GM23338 (cell line): ENCODE results near the gene KCNMB2. TPM values are rescaled to one million over a fixed set of nuclear protein-coding genes. Genes with fewer than 3 reads are reported as not detected.

Experiments
- ATAC-seq: fragments of 200-7000 bp; cut with Tn5 transposase; 3 replicates; pipeline ENCODE4 v1.9.1; 2020
- DNase-seq: peaks from one replicate; pipeline ENCODE4 v3.0.0-alpha.2; 2015; ENCODE audit warnings: low spot score
- H2AFZ ChIP-seq: fragments of 200-600 bp; sonication (generic); 2 replicates; pipeline ENCODE4 v1.8.0; 2016; ENCODE audit warnings: antibody characterized with exemption, mild to moderate bottlenecking, moderate library complexity
- H3F3A ChIP-seq: fragments of 200-600 bp; sonication (generic); replicated peaks from 2 replicates; pipeline ENCODE4 v1.8.0; 2017; ENCODE audit warnings: antibody characterized with exemption, mixed run types, low read depth
- H3K27ac ChIP-seq: fragments of 200-600 bp; sonication (generic); 2 replicates; pipeline ENCODE4 v1.6.1; 2016; ENCODE audit warnings: low read depth
- H3K27me3 ChIP-seq: fragments of 200-600 bp; sonication (generic); 2 replicates; pipeline ENCODE4 v1.8.0; 2016; ENCODE audit warnings: mild to moderate bottlenecking, mixed run types, moderate library complexity; ENCODE audit not compliant: insufficient read depth
- H3K36me3 ChIP-seq: fragments of 200-600 bp; sonication (generic); 2 replicates; pipeline ENCODE4 v1.8.0; 2016; ENCODE audit warnings: mild to moderate bottlenecking; ENCODE audit not compliant: insufficient read depth
- H3K4me1 ChIP-seq: fragments of 200-600 bp; sonication (generic); 2 replicates; pipeline ENCODE4 v1.8.0; 2016; ENCODE audit warnings: mild to moderate bottlenecking, moderate library complexity; ENCODE audit not compliant: insufficient read depth
- H3K4me2 ChIP-seq: fragments of 200-600 bp; sonication (generic); 2 replicates; pipeline ENCODE4 v1.7.1; 2017; ENCODE audit warnings: mixed run types
- H3K4me3 ChIP-seq: fragments of 200-600 bp; sonication (generic); 2 replicates; pipeline ENCODE4 v1.6.1; 2016; ENCODE audit warnings: mixed run types
- H3K79me2 ChIP-seq: fragments of 200-600 bp; sonication (generic); replicated peaks from 2 replicates; pipeline ENCODE4 v1.8.0; 2017; ENCODE audit warnings: mild to moderate bottlenecking; ENCODE audit not compliant: insufficient read depth
- H3K9me2 ChIP-seq: fragments of 200-600 bp; sonication (generic); 2 replicates; pipeline ENCODE4 v1.8.0; 2017; ENCODE audit not compliant: insufficient read depth
- H4K20me1 ChIP-seq: fragments of 200-600 bp; sonication (generic); replicated peaks from 2 replicates; pipeline ENCODE4 v1.8.0; 2017; ENCODE audit warnings: mild to moderate bottlenecking; ENCODE audit not compliant: insufficient read depth
- H3K27ac Mint-ChIP-seq: 2 replicates; pipeline ENCODE4 v1.8.0; 2020; ENCODE audit warnings: inconsistent platforms, mild to moderate bottlenecking, moderate library complexity, mixed read lengths
- H3K27me3 Mint-ChIP-seq: 3 replicates; pipeline ENCODE4 v1.8.0; 2022; ENCODE audit warnings: low read depth, mild to moderate bottlenecking, moderate library complexity, mixed read lengths, inconsistent platforms; ENCODE audit not compliant: insufficient read depth, poor library complexity
- H3K36me3 Mint-ChIP-seq: 3 replicates; pipeline ENCODE4 v1.8.0; 2021; ENCODE audit warnings: low read depth, mild to moderate bottlenecking, inconsistent platforms, moderate library complexity, mixed read lengths
- H3K4me1 Mint-ChIP-seq: 3 replicates; pipeline ENCODE4 v1.8.0; 2020; ENCODE audit warnings: mild to moderate bottlenecking, inconsistent platforms, mixed read lengths
- H3K4me3 Mint-ChIP-seq: 3 replicates; pipeline ENCODE4 v1.8.0; 2021; ENCODE audit warnings: moderate library complexity, mild to moderate bottlenecking, inconsistent platforms, mixed read lengths
- H3K9me3 Mint-ChIP-seq: 3 replicates; pipeline ENCODE4 v1.8.0; 2020; ENCODE audit warnings: moderate library complexity, mild to moderate bottlenecking, inconsistent platforms, mixed read lengths
- CREB1 ChIP-seq: fragments of 250-450 bp; sonication (Bioruptor Pico); IDR thresholded peaks from 2 replicates; pipeline ENCODE4 v1.5.0; 2020; ENCODE audit warnings: low read depth, mild to moderate bottlenecking, moderate library complexity
- EZH2 ChIP-seq: fragments of 200-600 bp; sonication (generic); IDR thresholded peaks from one replicate; pipeline ENCODE4 v1.8.0; 2017; ENCODE audit warnings: antibody characterized with exemption, mild to moderate bottlenecking, low read depth; ENCODE audit not compliant: unreplicated experiment
- EZH2phosphoT487 ChIP-seq: fragments of 200-600 bp; sonication (generic); IDR thresholded peaks from one replicate; pipeline ENCODE4 v1.8.1; 2018; ENCODE audit warnings: antibody characterized with exemption; ENCODE audit not compliant: unreplicated experiment
- JUNB ChIP-seq: IDR thresholded peaks from one replicate; pipeline ENCODE4 v1.6.1; 2016; ENCODE audit warnings: antibody characterized with exemption; ENCODE audit not compliant: unreplicated experiment
- NANOG ChIP-seq: IDR thresholded peaks from 2 replicates; pipeline ENCODE4 v1.6.1; 2016; ENCODE audit warnings: antibody characterized with exemption, borderline replicate concordance
- POLR2AphosphoS5 ChIP-seq: IDR thresholded peaks from 2 replicates; pipeline ENCODE4 v1.6.1; 2016; ENCODE audit warnings: antibody characterized with exemption, low read depth
- STAT1 ChIP-seq: IDR thresholded peaks from one replicate; pipeline ENCODE4 v1.6.1; 2016; ENCODE audit warnings: antibody characterized with exemption; ENCODE audit not compliant: unreplicated experiment
- ZNF114 ChIP-seq: fragments of 250-450 bp; sonication (Bioruptor Pico); IDR thresholded peaks from 2 replicates; pipeline ENCODE4 v1.5.0; 2020; ENCODE audit warnings: mild to moderate bottlenecking, moderate library complexity
- ZNF331 ChIP-seq: fragments of 250-450 bp; sonication (Bioruptor Pico); IDR thresholded peaks from 2 replicates; pipeline ENCODE4 v1.5.0; 2020; ENCODE audit warnings: low read depth, mild to moderate bottlenecking, moderate library complexity
- ZNF462 ChIP-seq: fragments of 250-450 bp; sonication (Bioruptor Pico); IDR thresholded peaks from 2 replicates; pipeline ENCODE4 v1.5.0; 2020; ENCODE audit warnings: mild to moderate bottlenecking, moderate library complexity
- polyA plus RNA-seq: library from polyadenylated mRNA; unstranded; fragments of >200 nt; fragmentation: Nextera tagmentation; extraction: Ambion mirVana; gene quantifications from 2 replicates; pipeline ENCODE4 v1.2.1, GENCODE V29; 2016
- total RNA-seq: library from RNA; depleted of rRNA; stranded (reverse); fragments of >200 nt; shearing (Covaris generic); gene quantifications from 2 replicates; pipeline ENCODE4 v1.2.3, GENCODE V29; 2014
- TF ChIP-seq, protein P1 (sequence below): IDR thresholded peaks from one replicate; pipeline ENCODE4 v1.6.1; 2018; ENCODE audit warnings: antibody characterized with exemption; ENCODE audit not compliant: unreplicated experiment
- TF ChIP-seq, protein P2 (sequence below), 2 experiments: fragments of 200-600 bp in 1 of 2; sonication (generic) in 1 of 2; conservative IDR thresholded peaks; 2 replicates each; pipeline versions ENCODE4 v1.5.1 to v1.6.1; 2016 to 2017; ENCODE audit warnings: antibody characterized with exemption in 2 of 2, low read depth in 2 of 2, mild to moderate bottlenecking in 2 of 2, moderate library complexity in 1 of 2
- TF ChIP-seq, protein P3 (sequence below): IDR thresholded peaks from 2 replicates; pipeline ENCODE4 v1.6.1; 2016; ENCODE audit warnings: antibody characterized with exemption

KCNMB2 gene
- total and polyA plus RNA-seq, 2 experiments from 2014 or later: 0.53 TPM; not detected in 1

DNA sequence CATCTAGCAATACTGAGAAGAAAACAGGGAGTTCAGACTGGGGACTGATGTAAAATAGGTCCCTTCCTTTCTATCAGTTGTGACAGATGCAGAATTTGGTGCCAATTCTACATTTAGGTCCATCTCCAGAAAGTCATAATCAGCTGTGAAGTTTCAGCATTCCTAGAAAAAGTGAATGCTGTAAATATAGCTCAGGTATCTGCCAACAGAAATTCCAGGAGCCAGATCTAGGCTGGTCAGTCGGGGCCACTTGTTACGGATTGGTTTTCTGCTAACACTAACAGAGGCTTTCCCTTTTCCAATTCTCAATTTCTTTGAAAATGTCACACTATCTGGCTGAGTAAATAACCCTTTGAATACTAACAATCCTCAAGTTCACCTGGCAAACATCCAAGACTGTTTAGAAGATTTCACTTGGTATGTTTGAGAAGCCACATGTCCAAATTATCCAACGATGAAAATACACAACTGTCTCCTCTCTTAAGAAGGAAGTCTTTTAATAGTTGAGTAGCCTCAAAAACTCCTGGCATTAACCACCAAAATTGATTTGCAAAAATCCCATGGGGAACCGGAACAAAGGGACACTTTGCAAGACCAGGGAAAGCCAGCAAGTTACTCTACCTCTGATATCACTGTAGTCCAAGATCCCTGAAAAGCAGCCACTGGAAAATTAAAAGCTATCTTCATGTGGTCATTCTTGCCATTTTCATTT is 313.1 kb downstream of the KCNMB2 start:
- Histone ChIP-seq H4K20me1 (no peaks in the 10 kb centered on the region), H3K4me3 (no peak overlapping the region), H3F3A (no peaks in the 10 kb centered on the region), H3K36me3 (no peaks in the 10 kb centered on the region), H3K27ac (no peak overlapping the region), H3K79me2 (no peaks in the 10 kb centered on the region; the same call in 1 of the 2 replicates), H3K4me1 (peaks cover 12% of the 10 kb centered on the region), H3K9me2 (no peaks in the 10 kb centered on the region), H3K27me3 (no peaks in the 10 kb centered on the region), H3K4me2 (peak overlapping the region; percentile 33; the same call in 1 of the 2 replicates), H2AFZ (no peak overlapping the region)
- Mint-ChIP-seq H3K9me3 (no peaks in the 10 kb centered on the region), H3K36me3 (no peaks in the 10 kb centered on the region), H3K4me1 (peaks cover 17% of the 10 kb centered on the region; the same call in 2 of the 3 replicates), H3K4me3 (no peak overlapping the region), H3K27ac (no peak overlapping the region), H3K27me3 (peaks cover under 1% of the 10 kb centered on the region)
- no peak for ATAC-seq
- TF ChIP-seq STAT1 (no peak), JUNB (no peak), NANOG (no peak), ZNF331 (CRISPR knock-in tag) (no peak), ZNF114 (CRISPR knock-in tag) (no peak), CREB1 (no peak), ZNF462 (no peak), EZH2 (no peak), POLR2AphosphoS5 (no peak), EZH2phosphoT487 (no peak)
- TF ChIP-seq, protein P1, sequence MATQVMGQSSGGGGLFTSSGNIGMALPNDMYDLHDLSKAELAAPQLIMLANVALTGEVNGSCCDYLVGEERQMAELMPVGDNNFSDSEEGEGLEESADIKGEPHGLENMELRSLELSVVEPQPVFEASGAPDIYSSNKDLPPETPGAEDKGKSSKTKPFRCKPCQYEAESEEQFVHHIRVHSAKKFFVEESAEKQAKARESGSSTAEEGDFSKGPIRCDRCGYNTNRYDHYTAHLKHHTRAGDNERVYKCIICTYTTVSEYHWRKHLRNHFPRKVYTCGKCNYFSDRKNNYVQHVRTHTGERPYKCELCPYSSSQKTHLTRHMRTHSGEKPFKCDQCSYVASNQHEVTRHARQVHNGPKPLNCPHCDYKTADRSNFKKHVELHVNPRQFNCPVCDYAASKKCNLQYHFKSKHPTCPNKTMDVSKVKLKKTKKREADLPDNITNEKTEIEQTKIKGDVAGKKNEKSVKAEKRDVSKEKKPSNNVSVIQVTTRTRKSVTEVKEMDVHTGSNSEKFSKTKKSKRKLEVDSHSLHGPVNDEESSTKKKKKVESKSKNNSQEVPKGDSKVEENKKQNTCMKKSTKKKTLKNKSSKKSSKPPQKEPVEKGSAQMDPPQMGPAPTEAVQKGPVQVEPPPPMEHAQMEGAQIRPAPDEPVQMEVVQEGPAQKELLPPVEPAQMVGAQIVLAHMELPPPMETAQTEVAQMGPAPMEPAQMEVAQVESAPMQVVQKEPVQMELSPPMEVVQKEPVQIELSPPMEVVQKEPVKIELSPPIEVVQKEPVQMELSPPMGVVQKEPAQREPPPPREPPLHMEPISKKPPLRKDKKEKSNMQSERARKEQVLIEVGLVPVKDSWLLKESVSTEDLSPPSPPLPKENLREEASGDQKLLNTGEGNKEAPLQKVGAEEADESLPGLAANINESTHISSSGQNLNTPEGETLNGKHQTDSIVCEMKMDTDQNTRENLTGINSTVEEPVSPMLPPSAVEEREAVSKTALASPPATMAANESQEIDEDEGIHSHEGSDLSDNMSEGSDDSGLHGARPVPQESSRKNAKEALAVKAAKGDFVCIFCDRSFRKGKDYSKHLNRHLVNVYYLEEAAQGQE: no peak
- TF ChIP-seq, protein P2, sequence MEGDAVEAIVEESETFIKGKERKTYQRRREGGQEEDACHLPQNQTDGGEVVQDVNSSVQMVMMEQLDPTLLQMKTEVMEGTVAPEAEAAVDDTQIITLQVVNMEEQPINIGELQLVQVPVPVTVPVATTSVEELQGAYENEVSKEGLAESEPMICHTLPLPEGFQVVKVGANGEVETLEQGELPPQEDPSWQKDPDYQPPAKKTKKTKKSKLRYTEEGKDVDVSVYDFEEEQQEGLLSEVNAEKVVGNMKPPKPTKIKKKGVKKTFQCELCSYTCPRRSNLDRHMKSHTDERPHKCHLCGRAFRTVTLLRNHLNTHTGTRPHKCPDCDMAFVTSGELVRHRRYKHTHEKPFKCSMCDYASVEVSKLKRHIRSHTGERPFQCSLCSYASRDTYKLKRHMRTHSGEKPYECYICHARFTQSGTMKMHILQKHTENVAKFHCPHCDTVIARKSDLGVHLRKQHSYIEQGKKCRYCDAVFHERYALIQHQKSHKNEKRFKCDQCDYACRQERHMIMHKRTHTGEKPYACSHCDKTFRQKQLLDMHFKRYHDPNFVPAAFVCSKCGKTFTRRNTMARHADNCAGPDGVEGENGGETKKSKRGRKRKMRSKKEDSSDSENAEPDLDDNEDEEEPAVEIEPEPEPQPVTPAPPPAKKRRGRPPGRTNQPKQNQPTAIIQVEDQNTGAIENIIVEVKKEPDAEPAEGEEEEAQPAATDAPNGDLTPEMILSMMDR (conservative IDR thresholded peaks at IDR 0.05; ENCODE audit: low read depth in 2 of 2): no peak
- TF ChIP-seq, protein P3, sequence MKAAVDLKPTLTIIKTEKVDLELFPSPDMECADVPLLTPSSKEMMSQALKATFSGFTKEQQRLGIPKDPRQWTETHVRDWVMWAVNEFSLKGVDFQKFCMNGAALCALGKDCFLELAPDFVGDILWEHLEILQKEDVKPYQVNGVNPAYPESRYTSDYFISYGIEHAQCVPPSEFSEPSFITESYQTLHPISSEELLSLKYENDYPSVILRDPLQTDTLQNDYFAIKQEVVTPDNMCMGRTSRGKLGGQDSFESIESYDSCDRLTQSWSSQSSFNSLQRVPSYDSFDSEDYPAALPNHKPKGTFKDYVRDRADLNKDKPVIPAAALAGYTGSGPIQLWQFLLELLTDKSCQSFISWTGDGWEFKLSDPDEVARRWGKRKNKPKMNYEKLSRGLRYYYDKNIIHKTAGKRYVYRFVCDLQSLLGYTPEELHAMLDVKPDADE: no peak
- no peak for DNase-seq
